Lower leg skin (tissue), 3 donors: ENCODE results near the gene MCRIP1.

Experiments used
- CTCF ChIP-seq, 3 donors: fragments of 450-650 bp; IDR thresholded peaks; one replicate each; pipeline ENCODE4 v1.5.1; 2016; ENCODE audit warnings: antibody characterized with exemption in 3 of 3, mild to moderate bottlenecking in 3 of 3, moderate library complexity in 2 of 3
- POLR2A ChIP-seq, 2 donors: fragments of 450-650 bp; IDR thresholded peaks; one replicate each; pipeline ENCODE4 v1.6.1; 2016 to 2017; ENCODE audit warnings: antibody characterized with exemption in 2 of 2, mild to moderate bottlenecking in 1 of 2, moderate library complexity in 1 of 2

GRCh38 chr17:81817758-81818147, 15.3 kb downstream of the MCRIP1 start:
- TF ChIP-seq POLR2A (IDR thresholded peaks at IDR 0.05) (no peak), CTCF (IDR thresholded peaks at IDR 0.05) (no peak)
